Neuronal stem cell (in vitro differentiated cells): ENCODE measurements around the gene CDC25B.

ENCODE experiments used
- DNase-seq: peaks from one replicate; pipeline ENCODE4 v3.0.0-alpha.2; 2013; ENCODE audit warnings: low spot score
- H2AFZ ChIP-seq: one replicate; pipeline ENCODE4 v1.6.1; 2013; ENCODE audit warnings: mild to moderate bottlenecking, low read length, inconsistent platforms
- H2AK5ac ChIP-seq: 2 replicates; pipeline ENCODE4 v1.6.1; 2013; ENCODE audit warnings: low read depth, mild to moderate bottlenecking, inconsistent platforms, low read length, moderate library complexity, mixed read lengths
- H2BK120ac ChIP-seq: 2 replicates; pipeline ENCODE4 v1.6.1; 2013; ENCODE audit warnings: low read depth, mild to moderate bottlenecking, inconsistent platforms, low read length, moderate library complexity, mixed read lengths
- H2BK12ac ChIP-seq: one replicate; pipeline ENCODE4 v1.6.1; 2013; ENCODE audit warnings: low read length, inconsistent platforms
- H2BK15ac ChIP-seq: 2 replicates; pipeline ENCODE4 v1.6.1; 2013; ENCODE audit warnings: mild to moderate bottlenecking, low read length, inconsistent platforms, mixed read lengths
- H2BK5ac ChIP-seq: one replicate; pipeline ENCODE4 v1.6.1; 2013; ENCODE audit warnings: inconsistent platforms, mild to moderate bottlenecking, low read length, moderate library complexity
- H3K14ac ChIP-seq: one replicate; pipeline ENCODE4 v1.6.1; 2013; ENCODE audit warnings: low read length, inconsistent platforms
- H3K18ac ChIP-seq: 2 replicates; pipeline ENCODE4 v1.6.1; 2013; ENCODE audit warnings: low read length, inconsistent platforms
- H3K23ac ChIP-seq: 2 replicates; pipeline ENCODE4 v1.6.1; 2013; ENCODE audit warnings: low read depth, mild to moderate bottlenecking, mixed read lengths, low read length, inconsistent platforms; ENCODE audit not compliant: poor library complexity
- H3K27ac ChIP-seq: replicated peaks from 3 replicates; pipeline ENCODE4 v1.5.1; 2013; ENCODE audit warnings: low read length, inconsistent platforms
- H3K27me3 ChIP-seq, 3 experiments: 2 replicates each; pipeline ENCODE4 v1.6.1; 2013; ENCODE audit warnings: low read length in 3 of 3, mild to moderate bottlenecking in 2 of 3, inconsistent platforms in 1 of 3, low read depth in 1 of 3, mixed read lengths in 1 of 3, moderate library complexity in 1 of 3; ENCODE audit not compliant: control insufficient read depth in 3 of 3, insufficient read depth in 3 of 3
- H3K36me3 ChIP-seq, 2 donors: replicated peaks in 1 of 2; 2 replicates each; pipeline ENCODE4 v1.6.1; 2013; ENCODE audit warnings: low read length in 2 of 2; ENCODE audit not compliant: control insufficient read depth in 2 of 2, insufficient read depth in 2 of 2
- H3K4ac ChIP-seq: 2 replicates; pipeline ENCODE4 v1.6.1; 2013; ENCODE audit warnings: inconsistent platforms, mild to moderate bottlenecking, low read length, moderate library complexity
- H3K4me1 ChIP-seq, 2 donors: 1 replicate in 1 of 2; 2 replicates in 1 of 2; pipeline ENCODE4 v1.6.1; 2013; ENCODE audit warnings: low read length in 2 of 2, low read depth in 1 of 2; ENCODE audit not compliant: control insufficient read depth in 2 of 2, insufficient read depth in 1 of 2
- H3K4me2 ChIP-seq: one replicate; pipeline ENCODE4 v1.6.1; 2013; ENCODE audit warnings: mild to moderate bottlenecking, low read length, inconsistent platforms; ENCODE audit not compliant: insufficient read depth, poor library complexity, severe bottlenecking
- H3K4me3 ChIP-seq, 2 donors: 2 replicates each; pipeline ENCODE4 v1.5.1; 2013; ENCODE audit warnings: low read length in 2 of 2, mild to moderate bottlenecking in 2 of 2, inconsistent platforms in 1 of 2, moderate library complexity in 1 of 2
- H3K79me1 ChIP-seq: one replicate; pipeline ENCODE4 v1.6.1; 2013; ENCODE audit warnings: low read depth, mild to moderate bottlenecking, inconsistent platforms, low read length, moderate library complexity
- H3K9ac ChIP-seq: one replicate; pipeline ENCODE4 v1.6.1; 2013; ENCODE audit warnings: mild to moderate bottlenecking, low read depth, low read length, inconsistent platforms; ENCODE audit not compliant: poor library complexity
- H3K9me3 ChIP-seq, 2 donors: replicated peaks in 1 of 2; 2 replicates each; pipeline versions ENCODE3 to v1.6.1; 2013; ENCODE audit warnings: low read length in 2 of 2, mild to moderate bottlenecking in 2 of 2, inconsistent platforms in 1 of 2, low read depth in 1 of 2, mixed read lengths in 1 of 2, moderate library complexity in 1 of 2; ENCODE audit not compliant: control insufficient read depth in 2 of 2, insufficient read depth in 1 of 2
- H4K8ac ChIP-seq: one replicate; pipeline ENCODE4 v1.6.1; 2013; ENCODE audit warnings: low read depth, mild to moderate bottlenecking, inconsistent platforms, low read length, moderate library complexity
- H4K91ac ChIP-seq: one replicate; pipeline ENCODE4 v1.6.1; 2013; ENCODE audit warnings: low read length, low read depth, mild to moderate bottlenecking, inconsistent platforms; ENCODE audit not compliant: poor library complexity
- WGBS, 2 donors: extraction: QIAGEN DNeasy Blood & Tissue Kit; methylation state at CpG; one replicate each; pipeline ENCODE4 v1.1.7; 2013; ENCODE audit warnings: missing lambda C conversion rate in 2 of 2, mixed read lengths in 1 of 2; ENCODE audit not compliant: insufficient read length in 2 of 2, insufficient replicate concordance in 1 of 2; ENCODE audit errors: extremely low coverage in 2 of 2; 5-methylcytosine and 5-hydroxymethylcytosine counted together

CDC25B gene

GRCh38 chr20:3803289-3803688 is 7.2 kb downstream of the CDC25B start:
- H3K4me2 ChIP-seq: no peak overlapping the region
- H3K4me1 ChIP-seq: peaks cover 23 to 26% of the 10 kb centered on the region in 2 donors
- no peaks in the 10 kb centered on the region for H3K9me3 ChIP-seq
- H3K27me3 ChIP-seq: no peaks in the 10 kb centered on the region
- H4K8ac ChIP-seq: no peak overlapping the region
- H3K79me1 ChIP-seq: peaks cover 3% of the 10 kb centered on the region
- no peak for DNase-seq
- H2BK5ac ChIP-seq: no peak overlapping the region
- H2BK15ac ChIP-seq: no peak overlapping the region
- H3K4me3 ChIP-seq: no peak overlapping the region
- H4K91ac ChIP-seq: no peak overlapping the region
- no peak overlapping the region for H3K18ac ChIP-seq
- no peak overlapping the region for H2BK120ac ChIP-seq
- no peak overlapping the region for H3K4ac ChIP-seq
- no peak overlapping the region for H3K9ac ChIP-seq
- no peak overlapping the region for H3K23ac ChIP-seq
- no peak overlapping the region for H2AK5ac ChIP-seq
- H3K36me3 ChIP-seq: peaks cover 26 to 59% of the 10 kb centered on the region in 2 donors
- no CpG with 5 or more reads among the region's 14 CpGs for WGBS, 2 donors
- no peak overlapping the region for H3K27ac ChIP-seq
- H3K14ac ChIP-seq: no peak overlapping the region
- H2AFZ ChIP-seq: no peak overlapping the region
- H2BK12ac ChIP-seq: no peak overlapping the region

- no peak overlapping the region for H2AFZ ChIP-seq
- no peak overlapping the region for H4K91ac ChIP-seq
- no peak overlapping the region for H3K9ac ChIP-seq
- H2BK5ac ChIP-seq: no peak overlapping the region
- no peak overlapping the region for H2BK12ac ChIP-seq
- H3K23ac ChIP-seq: no peak overlapping the region
- H3K14ac ChIP-seq: no peak overlapping the region
- H3K4me1 ChIP-seq: peaks cover 18 to 24% of the 10 kb centered on the region in 2 donors
- no peak overlapping the region for H3K18ac ChIP-seq
- DNase-seq: no peak
- no peak overlapping the region for H2AK5ac ChIP-seq
- H2BK120ac ChIP-seq: no peak overlapping the region
- WGBS, 2 donors: no CpG with 5 or more reads among the region's 6 CpGs
- no peak overlapping the region for H3K4me2 ChIP-seq
- peaks cover 3% of the 10 kb centered on the region for H3K79me1 ChIP-seq
- no peak overlapping the region for H3K4ac ChIP-seq
- no peaks in the 10 kb centered on the region for H3K27me3 ChIP-seq
- H3K9me3 ChIP-seq: no peaks in the 10 kb centered on the region
- no peak overlapping the region for H3K4me3 ChIP-seq
- H2BK15ac ChIP-seq: no peak overlapping the region
- peaks cover 26 to 59% of the 10 kb centered on the region in 2 donors for H3K36me3 ChIP-seq
- H3K27ac ChIP-seq: no peak overlapping the region
- no peak overlapping the region for H4K8ac ChIP-seq
These were observed 7.7 kb downstream of the CDC25B start for GRCh38 chr20:3803854-3804253.

GRCh38 chr20:3804254-3804751 is 8.2 kb downstream of the CDC25B start:
- Histone ChIP-seq H2BK12ac (no peak overlapping the region), H2BK120ac (no peak overlapping the region), H3K23ac (peak overlapping the region; percentile 52), H3K27me3 (no peaks in the 10 kb centered on the region), H2BK15ac (no peak overlapping the region), H3K4ac (no peak overlapping the region), H3K4me3 (no peak overlapping the region), H2BK5ac (no peak overlapping the region), H3K9ac (no peak overlapping the region), H3K27ac (no peak overlapping the region), H4K8ac (no peak overlapping the region), H3K9me3 (no peaks in the 10 kb centered on the region), H3K18ac (no peak overlapping the region), H3K79me1 (peaks cover 3% of the 10 kb centered on the region), H3K14ac (no peak overlapping the region), H4K91ac (no peak overlapping the region), H3K36me3 (peaks cover 26 to 59% of the 10 kb centered on the region in 2 donors), H3K4me2 (no peak overlapping the region), H2AFZ (no peak overlapping the region), H2AK5ac (no peak overlapping the region), H3K4me1 (peaks cover 13 to 20% of the 10 kb centered on the region in 2 donors)
- WGBS, 2 donors: no CpG with 5 or more reads among the region's 11 CpGs
- DNase-seq: no peak

GRCh38 chr20:3804781-3805180 is 8.7 kb downstream of the CDC25B start:
- Histone ChIP-seq H2BK12ac (no peak overlapping the region), H4K91ac (no peak overlapping the region), H3K27me3 (no peaks in the 10 kb centered on the region), H3K23ac (no peak overlapping the region), H3K4ac (no peak overlapping the region), H3K14ac (no peak overlapping the region), H3K18ac (peak overlapping the region; percentile 15), H4K8ac (no peak overlapping the region), H3K27ac (no peak overlapping the region), H2BK5ac (no peak overlapping the region), H2BK15ac (no peak overlapping the region), H3K4me1 (peaks cover 10 to 16% of the 10 kb centered on the region in 2 donors), H3K79me1 (peaks cover 3% of the 10 kb centered on the region), H3K36me3 (peaks cover 26 to 59% of the 10 kb centered on the region in 2 donors), H3K4me3 (peak overlapping the region in 1 of 2 donors; percentile 28), H2AFZ (no peak overlapping the region), H3K9ac (no peak overlapping the region), H3K4me2 (no peak overlapping the region), H2BK120ac (no peak overlapping the region), H2AK5ac (no peak overlapping the region), H3K9me3 (no peaks in the 10 kb centered on the region)
- DNase-seq: no peak
- WGBS, 2 donors: no CpG with 5 or more reads among the region's 11 CpGs
